SK-N-SH (cell line): Measurements from ENCODE around the gene PANK4.

ENCODE experiments used
- CHD2 ChIP-seq: fragments of 150-350 bp; IDR thresholded peaks from 2 replicates; pipeline ENCODE4 v1.6.1; 2018; ENCODE audit warnings: low read length; ENCODE audit not compliant: partially characterized antibody
- CTCF ChIP-seq: fragments of 200-600 bp; sonication (generic); IDR thresholded peaks from 2 replicates; pipeline ENCODE4 v1.6.1; 2017; ENCODE audit warnings: antibody characterized with exemption, mild to moderate bottlenecking, moderate library complexity
- ELF1 ChIP-seq: IDR thresholded peaks from 2 replicates; pipeline ENCODE4 v1.4.0; 2012
- NFIC ChIP-seq: IDR thresholded peaks from 2 replicates; pipeline ENCODE4 v1.4.0; 2012; ENCODE audit warnings: borderline replicate concordance
- RAD21 ChIP-seq: IDR thresholded peaks from 2 replicates; pipeline ENCODE4 v1.6.1; 2012; ENCODE audit warnings: mild to moderate bottlenecking, low read length
- SIN3A ChIP-seq: IDR thresholded peaks from 2 replicates; pipeline ENCODE4 v1.6.1; 2012; ENCODE audit warnings: low read depth, mild to moderate bottlenecking, low read length, moderate library complexity, borderline replicate concordance
- SMC3 ChIP-seq: IDR thresholded peaks from 2 replicates; pipeline ENCODE4 v1.6.1; 2012; ENCODE audit warnings: low read depth, low read length, improper control_type of control experiment
- TEAD4 ChIP-seq: IDR thresholded peaks from 2 replicates; pipeline ENCODE4 v1.4.0; 2012; ENCODE audit warnings: mild to moderate bottlenecking, borderline replicate concordance; ENCODE audit not compliant: insufficient read depth
- TF ChIP-seq, protein P1 (sequence below): fragments of 150-350 bp; IDR thresholded peaks from 2 replicates; pipeline ENCODE4 v1.6.1; 2017; ENCODE audit warnings: antibody characterized with exemption, low read length, low read depth, borderline replicate concordance

DNA sequence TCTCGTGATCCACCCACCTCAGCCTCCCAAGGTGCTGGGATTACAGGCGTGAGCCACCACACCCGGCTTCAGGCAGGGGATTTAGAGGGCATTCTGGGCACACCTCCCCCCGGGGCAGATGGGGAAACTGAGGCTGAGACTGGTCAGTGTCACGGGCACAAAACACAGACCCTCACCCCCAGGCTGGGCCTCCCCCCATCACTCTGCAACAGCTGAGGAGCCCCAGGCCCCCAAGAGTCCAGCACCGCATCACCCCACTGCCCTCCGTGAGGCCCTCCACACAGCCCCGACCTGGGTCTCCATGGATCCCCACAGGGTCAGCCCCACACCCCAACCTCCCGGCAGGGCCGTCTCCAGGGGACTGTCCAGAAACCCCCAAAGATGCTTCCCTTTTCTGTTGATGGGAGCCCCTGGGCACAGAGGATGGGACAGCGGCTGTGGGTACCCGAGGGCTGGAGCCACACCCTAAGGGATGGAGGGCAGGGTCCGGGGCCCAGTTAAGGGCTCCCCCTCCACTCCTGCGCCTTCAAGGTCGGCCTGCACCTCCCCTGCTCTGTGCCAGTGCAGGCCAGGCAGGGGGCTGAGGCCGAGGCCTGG, 40.8 kb upstream of the PANK4 start:
- TF ChIP-seq, protein P1, sequence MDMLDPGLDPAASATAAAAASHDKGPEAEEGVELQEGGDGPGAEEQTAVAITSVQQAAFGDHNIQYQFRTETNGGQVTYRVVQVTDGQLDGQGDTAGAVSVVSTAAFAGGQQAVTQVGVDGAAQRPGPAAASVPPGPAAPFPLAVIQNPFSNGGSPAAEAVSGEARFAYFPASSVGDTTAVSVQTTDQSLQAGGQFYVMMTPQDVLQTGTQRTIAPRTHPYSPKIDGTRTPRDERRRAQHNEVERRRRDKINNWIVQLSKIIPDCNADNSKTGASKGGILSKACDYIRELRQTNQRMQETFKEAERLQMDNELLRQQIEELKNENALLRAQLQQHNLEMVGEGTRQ: no peak
- TF ChIP-seq CTCF (no peak), CHD2 (no peak), SIN3A (no peak), RAD21 (no peak), ELF1 (no peak), NFIC (no peak), TEAD4 (no peak), SMC3 (no peak)
